Measurements from ENCODE around the gene FBXO24. TPM values are rescaled to one million over a fixed set of nuclear protein-coding genes. Genes with fewer than 3 reads are reported as not detected.

FBXO24 gene
- total and polyA plus RNA-seq, 10 of the 15 experiments (the other 5 are each of a cell fraction or from before 2014, with no cell fraction given), result 0.11 to 0.96 (median 0.27) TPM; not detected in 4

GRCh38 chr7:100614308-100614861, 28.3 kb downstream of the FBXO24 start (continued):
- no peak for TF ChIP-seq E2F4 (IDR thresholded peaks at IDR 0.05; ENCODE audit: low read depth, low read length)
- no peak for TF ChIP-seq KDM1A (IDR thresholded peaks at IDR 0.05; ENCODE audit: borderline replicate concordance)
- TF ChIP-seq CTCF (IDR thresholded peaks at IDR 0.05 in 2 of 3, conservative IDR thresholded peaks at IDR 0.05 in 1 of 3; ENCODE audit: control insufficient read depth in 2 of 3, extremely low read depth in 1 of 3, insufficient read depth in 1 of 3, low read depth in 3 of 3, low read length in 3 of 3), result no peak
- no peak for TF ChIP-seq FOS (IDR thresholded peaks at IDR 0.05; ENCODE audit: borderline replicate concordance, extremely low read depth, insufficient read length)
- no peak for TF ChIP-seq JUND (IDR thresholded peaks at IDR 0.05; ENCODE audit: low read depth, low read length)
- TF ChIP-seq BHLHE40 (IDR thresholded peaks at IDR 0.05; ENCODE audit: borderline replicate concordance in 1 of 2, low read depth in 2 of 2, low read length in 1 of 2), result no peak

GRCh38 chr7:100620239-100620638, 34.1 kb downstream of the FBXO24 start:
- intact Hi-C loops (cut with micrococcal nuclease; ENCODE audit: unreplicated experiment), result no loop called here
- CTCF ChIA-PET, result no interaction called here
- FAIRE-seq, result no peak
- Histone ChIP-seq H3K27me3 (replicated peaks in 1 of 2; ENCODE audit: control insufficient read depth in 2 of 2, insufficient read depth in 2 of 2, low read length in 1 of 2) (no peaks in the 10 kb centered on the region), H3K4me2 (ENCODE audit: control insufficient read depth, insufficient read depth) (no peak overlapping the region), H2AFZ (ENCODE audit: control insufficient read depth, low read depth, low read length) (no peak overlapping the region), H3K4me3 (no peak overlapping the region), H4K20me1 (ENCODE audit: control insufficient read depth, insufficient read depth) (no peaks in the 10 kb centered on the region), H3K9ac (ENCODE audit: control insufficient read depth, insufficient read depth, low read length) (no peak overlapping the region), H3K4me1 (ENCODE audit: control insufficient read depth, insufficient read depth, low read length) (no peaks in the 10 kb centered on the region), H3K79me2 (ENCODE audit: control insufficient read depth, insufficient read depth, low read length) (no peaks in the 10 kb centered on the region), H3K9me3 (replicated peaks; ENCODE audit: control insufficient read depth, insufficient read depth, low read length) (no peaks in the 10 kb centered on the region), H3K27ac (ENCODE audit: control insufficient read depth, insufficient read depth) (no peak overlapping the region), H3K36me3 (ENCODE audit: control insufficient read depth in 2 of 2, insufficient read depth in 2 of 2, low read length in 1 of 2) (no peaks in the 10 kb centered on the region)
- no peak for TF ChIP-seq BMI1 (IDR thresholded peaks at IDR 0.05; ENCODE audit: borderline replicate concordance)
- DNase-seq (ENCODE audit: low read depth, low spot score), result no peak
- POLR2A ChIA-PET, result interaction anchor here (0.5 kb wide), 1 partner anchor 382 kb away, joined by 4 read pairs; no protein-coding TSS in a partner anchor
- RAD21 ChIA-PET (ENCODE audit: unreplicated experiment), result no interaction called here
- in situ Hi-C loops (cut with MboI), result no loop called here
- SMC1A ChIA-PET (ENCODE audit: uncharacterized antibody, unreplicated experiment), result no interaction called here
- no peak for ATAC-seq
- BruUV-seq (replicated peaks), result no TSS peak
- WGBS (ENCODE audit: insufficient coverage, insufficient replicate concordance, low lambda C conversion rate, missing lambda C conversion rate), result 79% methylated on average over 6 of the region's 6 CpGs

Measured in GM12878 (cell line).